Uterus (tissue), 2 donors: ENCODE results near the gene KCNAB1.

Source experiments
- CTCF ChIP-seq, 4 experiments: fragments of 200-600 bp in 2 of 4; fragments of 450-650 bp in 2 of 4; sonication (generic) in 2 of 4; IDR thresholded peaks; one replicate each; pipeline ENCODE4 v1.5.1; 2016 to 2019; ENCODE audit warnings: antibody characterized with exemption in 4 of 4, mild to moderate bottlenecking in 2 of 4, moderate library complexity in 1 of 4
- POLR2A ChIP-seq, 2 donors: fragments of 450-650 bp; IDR thresholded peaks; one replicate each; pipeline ENCODE4 v1.6.1; 2016; ENCODE audit warnings: antibody characterized with exemption in 2 of 2, mild to moderate bottlenecking in 1 of 2, moderate library complexity in 1 of 2

- TF ChIP-seq CTCF (IDR thresholded peaks at IDR 0.05): no peak
- no peak for TF ChIP-seq POLR2A (IDR thresholded peaks at IDR 0.05)
Measured at GRCh38 chr3:156273111-156273694, 152.8 kb downstream of the KCNAB1 start.
